GM12878 (cell line): ENCODE data around the gene TTR. TPM values are rescaled to one million over a fixed set of nuclear protein-coding genes. Genes with fewer than 3 reads are reported as not detected.

ENCODE experiments used
- ATAC-seq: fragments of 200-7000 bp; cut with Tn5 transposase; 3 replicates; pipeline ENCODE4 v1.9.1; 2020; ENCODE audit warnings: mild to moderate bottlenecking, moderate library complexity
- BruUV-seq: library from RNA; stranded (reverse); fragments of 400-500 nt; replicated peaks from 2 replicates; lab custom pipeline; 2021; lab: Mats Ljungman, UMichigan
- CTCF ChIA-PET: fragments of 300-600 bp; sonication (Branson Sonifier 250); formaldehyde crosslinking; extraction: SDS; loops from one replicate; lab custom pipeline; 2021; ENCODE audit warnings: inconsistent platforms; lab: Yijun Ruan, JAX
- POLR2A ChIA-PET: fragments of 350-600 bp; formaldehyde crosslinking; extraction: SDS; loops from one replicate; lab custom pipeline; 2021; ENCODE audit warnings: inconsistent platforms; lab: Charles Lee
- RAD21 ChIA-PET: fragments of 300-600 bp; sonication (Branson Sonifier 250); formaldehyde crosslinking; loops from one replicate; lab custom pipeline; 2023; ENCODE audit warnings: antibody characterized with exemption; ENCODE audit not compliant: unreplicated experiment; lab: Charles Lee
- SMC1A ChIA-PET: fragments of 300-600 bp; sonication (Branson Sonifier 250); formaldehyde crosslinking; loops from one replicate; lab custom pipeline; 2023; ENCODE audit not compliant: unreplicated experiment, uncharacterized antibody; lab: Charles Lee
- DNase-seq: peaks from one replicate; pipeline ENCODE4 v3.0.0-alpha.2; 2011; ENCODE audit warnings: low read depth, low spot score
- FAIRE-seq: peaks from 3 replicates; lab custom pipeline; 2011; peaks lifted over from hg19 to GRCh38; lab: Jason Lieb, UNC
- H2AFZ ChIP-seq: 2 replicates; pipeline ENCODE4 v1.6.0; 2011; ENCODE audit warnings: low read depth, low read length, control low read depth; ENCODE audit not compliant: control insufficient read depth
- H3K27ac ChIP-seq: 2 replicates; pipeline ENCODE4 v1.5.1; 2011; ENCODE audit warnings: control low read depth; ENCODE audit not compliant: control insufficient read depth, insufficient read depth
- H3K27me3 ChIP-seq, 2 experiments: replicated peaks in 1 of 2; 2 replicates each; pipeline versions ENCODE4 v1.6.0 to v1.6.1; 2011; ENCODE audit warnings: low read length in 1 of 2; ENCODE audit not compliant: control insufficient read depth in 2 of 2, insufficient read depth in 2 of 2
- H3K36me3 ChIP-seq, 2 experiments: 2 replicates each; pipeline ENCODE4 v1.5.1; 2011; ENCODE audit warnings: low read length in 1 of 2; ENCODE audit not compliant: control insufficient read depth in 2 of 2, insufficient read depth in 2 of 2
- H3K4me1 ChIP-seq: 2 replicates; pipeline ENCODE4 v1.6.1; 2011; ENCODE audit warnings: mild to moderate bottlenecking, low read length, moderate library complexity, mixed read lengths; ENCODE audit not compliant: control insufficient read depth, insufficient read depth
- H3K4me2 ChIP-seq: 2 replicates; pipeline ENCODE4 v1.6.0; 2011; ENCODE audit warnings: control low read depth; ENCODE audit not compliant: control insufficient read depth, insufficient read depth
- H3K4me3 ChIP-seq: fragments of 200-600 bp; sonication (generic); 2 replicates; pipeline ENCODE4 v1.5.1; 2016
- H3K79me2 ChIP-seq: 2 replicates; pipeline ENCODE4 v1.6.0; 2011; ENCODE audit warnings: low read length; ENCODE audit not compliant: control insufficient read depth, insufficient read depth
- H3K9ac ChIP-seq: 2 replicates; pipeline ENCODE4 v1.8.0; 2011; ENCODE audit warnings: low read length, control low read depth, mixed read lengths; ENCODE audit not compliant: control insufficient read depth, insufficient read depth
- H3K9me3 ChIP-seq: replicated peaks from 3 replicates; pipeline ENCODE4 v1.5.1; 2011; ENCODE audit warnings: mild to moderate bottlenecking, low read length; ENCODE audit not compliant: control insufficient read depth, insufficient read depth
- H4K20me1 ChIP-seq: 2 replicates; pipeline ENCODE4 v1.6.0; 2011; ENCODE audit not compliant: control insufficient read depth, insufficient read depth
- CEBPB ChIP-seq, 2 experiments: fragments of 150-350 bp in 1 of 2; IDR thresholded peaks; 2 replicates each; pipeline ENCODE4 v1.6.1; 2012 to 2014; ENCODE audit warnings: low read depth in 2 of 2, low read length in 2 of 2, borderline replicate concordance in 1 of 2, inconsistent platforms in 1 of 2
- EED ChIP-seq: sonication (generic); IDR thresholded peaks from 2 replicates; pipeline ENCODE4 v1.6.1; 2016; ENCODE audit warnings: antibody characterized with exemption, low read depth
- EP300 ChIP-seq, 2 experiments: fragments of 150-350 bp in 1 of 2; IDR thresholded peaks; 2 replicates each; pipeline ENCODE4 v1.6.1; 2011 to 2012; ENCODE audit warnings: low read depth in 2 of 2, low read length in 2 of 2, borderline replicate concordance in 1 of 2, improper control_type of control experiment in 1 of 2, inconsistent platforms in 1 of 2; ENCODE audit not compliant: control insufficient read depth in 1 of 2
- ESRRA ChIP-seq: IDR thresholded peaks from 2 replicates; pipeline ENCODE4 v1.6.1; 2012; ENCODE audit warnings: mild to moderate bottlenecking, low read length, improper control_type of control experiment
- HCFC1 ChIP-seq: fragments of 150-350 bp; IDR thresholded peaks from 2 replicates; pipeline ENCODE4 v1.6.1; 2014; ENCODE audit warnings: low read length
- JUND ChIP-seq: IDR thresholded peaks from 2 replicates; pipeline ENCODE4 v1.6.1; 2012; ENCODE audit warnings: low read depth, mild to moderate bottlenecking, low read length, improper control_type of control experiment, moderate library complexity
- MYC ChIP-seq: IDR thresholded peaks from 2 replicates; pipeline ENCODE4 v1.6.1; 2011; ENCODE audit warnings: mild to moderate bottlenecking, low read length, moderate library complexity, inconsistent platforms; ENCODE audit not compliant: insufficient read depth, insufficient replicate concordance, insufficient read length, severe bottlenecking
- NR2F1 ChIP-seq: fragments of 450-650 bp; conservative IDR thresholded peaks from 2 replicates; pipeline ENCODE4 v1.6.1; 2017; ENCODE audit warnings: mild to moderate bottlenecking
- PML ChIP-seq: IDR thresholded peaks from 2 replicates; pipeline ENCODE4 v1.6.1; 2012; ENCODE audit warnings: low read length, inconsistent platforms
- RCOR1 ChIP-seq: conservative IDR thresholded peaks from 2 replicates; pipeline ENCODE4 v1.6.1; 2012; ENCODE audit warnings: low read depth, low read length, improper control_type of control experiment
- SP1 ChIP-seq: IDR thresholded peaks from one replicate; pipeline ENCODE4 v1.6.1; 2011; ENCODE audit warnings: low read depth, low read length
- SREBF2 ChIP-seq: IDR thresholded peaks from 2 replicates; pipeline ENCODE4 v1.6.1; 2012; ENCODE audit warnings: mild to moderate bottlenecking, low read length
- ZNF207 ChIP-seq: fragments of 450-650 bp; IDR thresholded peaks from 2 replicates; pipeline ENCODE4 v1.6.1; 2014; ENCODE audit warnings: antibody characterized with exemption, mild to moderate bottlenecking, borderline replicate concordance
- WGBS: methylation state at CpG from one replicate; pipeline ENCODE4 v1.1.6; 2016; ENCODE audit warnings: low lambda C conversion rate; ENCODE audit not compliant: insufficient replicate concordance, insufficient coverage; ENCODE audit errors: missing lambda C conversion rate; 5-methylcytosine and 5-hydroxymethylcytosine counted together
- in situ Hi-C: fragments of 300-500 bp; cut with MboI; formaldehyde crosslinking; loops from 9 replicates; pipeline ENCODE4 v1.14.3; 2018; ENCODE audit warnings: mixed read lengths
- intact Hi-C: fragments of 100-400 bp; cut with micrococcal nuclease; formaldehyde crosslinking; loops from one replicate; pipeline ENCODE4 v1.14.2; 2022; ENCODE audit not compliant: unreplicated experiment
- polyA plus RNA-seq, 11 experiments: library from polyadenylated mRNA; depleted of rRNA in 4 of 11; unstranded in 6 of 11; stranded (reverse) in 5 of 11; fragments of >200 nt; fragmentation: Nextera tagmentation in 4 of 11; fragmentation: Illumina TruSeq in 1 of 11; extraction: Ambion mirVana in 4 of 11; extraction: Trizol in 1 of 11; gene quantifications; 1 replicate in 1 of 11; 2 replicates in 10 of 11; pipeline versions ENCODE4 v1.2.1 to v1.2.3, GENCODE V29; 2011 to 2016; ENCODE audit warnings: inconsistent platforms in 2 of 11, missing spikeins in 2 of 11, low read depth in 1 of 11
- total RNA-seq, 4 experiments: library from RNA; depleted of rRNA in 3 of 4; stranded (reverse); fragments of >200 nt in 3 of 4; fragmentation: Illumina TruSeq in 1 of 4; extraction: Trizol in 1 of 4; gene quantifications; 2 replicates each; pipeline versions ENCODE4 v1.2.1 to v1.2.3, GENCODE V29; 2013 to 2021
- TF ChIP-seq, protein P1 (sequence below): fragments of 450-650 bp; IDR thresholded peaks from 2 replicates; pipeline ENCODE4 v1.6.1; 2016; ENCODE audit warnings: mild to moderate bottlenecking, moderate library complexity, borderline replicate concordance

The TTR gene
- total and polyA plus RNA-seq, 10 of the 15 experiments (the other 5 are each of a cell fraction or from before 2014, with no cell fraction given) = 0.05 to 1.2 TPM; not detected in 8

DNA sequence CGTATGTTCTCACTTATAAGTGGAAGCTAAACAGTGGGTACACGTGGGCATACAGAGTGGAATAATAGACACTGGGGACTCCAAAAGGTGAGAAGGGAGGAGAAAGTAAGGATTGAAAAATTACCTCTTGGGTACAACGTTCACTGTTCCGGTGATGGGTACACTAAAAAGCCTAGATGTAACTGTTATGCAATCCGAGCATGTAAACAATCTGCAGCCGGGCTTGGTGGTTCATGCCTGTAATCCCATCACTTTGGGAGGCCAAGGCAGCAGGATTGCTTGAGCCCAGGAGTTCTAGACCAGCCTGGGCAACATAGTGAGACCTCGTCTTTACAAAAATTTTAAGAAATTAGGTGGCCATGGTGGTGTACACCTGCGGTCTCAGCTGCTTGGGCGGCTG lies 33.1 kb upstream of the TTR start:
- DNase-seq (no peak), FAIRE-seq (no peak), ATAC-seq (no peak)
- Histone ChIP-seq H3K4me3 (no peak overlapping the region), H3K79me2 (no peaks in the 10 kb centered on the region), H3K4me2 (no peak overlapping the region), H3K4me1 (no peaks in the 10 kb centered on the region), H3K27me3 (no peaks in the 10 kb centered on the region), H3K36me3 (no peaks in the 10 kb centered on the region), H3K9me3 (no peaks in the 10 kb centered on the region), H3K9ac (no peak overlapping the region), H2AFZ (no peak overlapping the region), H3K27ac (no peak overlapping the region), H4K20me1 (no peaks in the 10 kb centered on the region)
- in situ Hi-C loops (loop anchor here (5.0 to 10.0 kb wide), 3 partner anchors 134 to 264 kb away; no protein-coding TSS in a partner anchor), intact Hi-C loops (loop anchor here (5.0 to 10.0 kb wide), 4 partner anchors 399 to 986 kb away; no protein-coding TSS in a partner anchor)
- ChIA-PET CTCF (interaction anchor here (13.4 kb wide), 1 partner anchor 166 kb away, joined by 224 read pairs; no protein-coding TSS in a partner anchor), POLR2A (interaction anchor here (0.6 kb wide), 2 partner anchors 8 to 56 kb away, joined by 3 to 4 read pairs; no protein-coding TSS in a partner anchor), RAD21 (interaction anchor here (1.0 to 1.3 kb wide), 2 partner anchors 100 to 164 kb away, joined by 4 read pairs; no protein-coding TSS in a partner anchor), SMC1A (interaction anchor here (7.7 kb wide), 1 partner anchor 134 kb away, joined by 53 read pairs; no protein-coding TSS in a partner anchor)
- WGBS = 54% methylated on average over 8 of the region's 9 CpGs
- no TSS peak for BruUV-seq
- TF ChIP-seq SP1 = no peak
- TF ChIP-seq EP300 (IDR thresholded peaks at IDR 0.05; ENCODE audit: borderline replicate concordance in 1 of 2, control insufficient read depth in 1 of 2, low read depth in 2 of 2, low read length in 2 of 2) = no peak

DNA sequence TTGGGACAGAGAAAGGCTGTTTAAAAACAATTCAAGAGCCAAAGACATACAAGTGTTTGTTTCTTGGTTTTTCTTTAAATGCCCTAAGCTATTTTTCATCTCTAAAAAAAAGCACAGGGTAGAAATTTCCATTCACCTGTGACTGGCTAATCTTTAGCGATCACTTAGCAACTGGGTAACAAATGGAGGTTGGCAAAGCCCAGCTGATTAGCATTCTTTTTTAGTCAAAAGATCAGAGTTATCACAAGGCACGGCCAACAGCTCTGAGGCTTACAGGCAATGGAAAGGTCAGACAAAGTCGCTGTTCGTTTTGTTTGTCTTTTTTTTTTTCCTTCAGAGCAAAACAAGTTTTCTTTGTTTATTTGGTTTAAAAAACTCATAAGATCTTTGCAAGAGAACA lies 29.0 kb upstream of the TTR start:
- Histone ChIP-seq H3K27me3 (no peaks in the 10 kb centered on the region), H4K20me1 (no peaks in the 10 kb centered on the region), H3K79me2 (no peaks in the 10 kb centered on the region), H3K36me3 (no peaks in the 10 kb centered on the region), H3K9ac (no peak overlapping the region), H2AFZ (no peak overlapping the region), H3K9me3 (no peaks in the 10 kb centered on the region), H3K4me1 (no peaks in the 10 kb centered on the region), H3K4me3 (no peak overlapping the region), H3K4me2 (no peak overlapping the region), H3K27ac (no peak overlapping the region)
- ATAC-seq (no peak), DNase-seq (no peak), FAIRE-seq (no peak)
- intact Hi-C loops = no loop called here
- 65% methylated on average over 4 of the region's 4 CpGs for WGBS
- in situ Hi-C loops = no loop called here
- no TSS peak for BruUV-seq
- ChIA-PET SMC1A (interaction anchor here (0.7 to 5.6 kb wide), 24 partner anchors 10 to 590 kb away, joined by 3 to 87 read pairs (median 4); no protein-coding TSS in a partner anchor), RAD21 (interaction anchor here (0.7 to 3.5 kb wide), 14 partner anchors 10 to 1281 kb away, joined by 3 to 21 read pairs (median 4); no protein-coding TSS in a partner anchor), POLR2A (no interaction called here), CTCF (interaction anchor here (0.7 to 13.4 kb wide), 27 partner anchors 10 to 588 kb away, joined by 3 to 224 read pairs (median 4); no protein-coding TSS in a partner anchor)
- TF ChIP-seq MYC (no peak), RCOR1 (no peak), SREBF2 (no peak), NR2F1 (no peak), JUND (no peak), EED (no peak), ESRRA (no peak), CEBPB (IDR thresholded peaks at IDR 0.05; ENCODE audit: borderline replicate concordance in 1 of 2, low read depth in 2 of 2, low read length in 2 of 2) (no peak), HCFC1 (no peak), ZNF207 (no peak), PML (no peak)
- TF ChIP-seq, protein P1, sequence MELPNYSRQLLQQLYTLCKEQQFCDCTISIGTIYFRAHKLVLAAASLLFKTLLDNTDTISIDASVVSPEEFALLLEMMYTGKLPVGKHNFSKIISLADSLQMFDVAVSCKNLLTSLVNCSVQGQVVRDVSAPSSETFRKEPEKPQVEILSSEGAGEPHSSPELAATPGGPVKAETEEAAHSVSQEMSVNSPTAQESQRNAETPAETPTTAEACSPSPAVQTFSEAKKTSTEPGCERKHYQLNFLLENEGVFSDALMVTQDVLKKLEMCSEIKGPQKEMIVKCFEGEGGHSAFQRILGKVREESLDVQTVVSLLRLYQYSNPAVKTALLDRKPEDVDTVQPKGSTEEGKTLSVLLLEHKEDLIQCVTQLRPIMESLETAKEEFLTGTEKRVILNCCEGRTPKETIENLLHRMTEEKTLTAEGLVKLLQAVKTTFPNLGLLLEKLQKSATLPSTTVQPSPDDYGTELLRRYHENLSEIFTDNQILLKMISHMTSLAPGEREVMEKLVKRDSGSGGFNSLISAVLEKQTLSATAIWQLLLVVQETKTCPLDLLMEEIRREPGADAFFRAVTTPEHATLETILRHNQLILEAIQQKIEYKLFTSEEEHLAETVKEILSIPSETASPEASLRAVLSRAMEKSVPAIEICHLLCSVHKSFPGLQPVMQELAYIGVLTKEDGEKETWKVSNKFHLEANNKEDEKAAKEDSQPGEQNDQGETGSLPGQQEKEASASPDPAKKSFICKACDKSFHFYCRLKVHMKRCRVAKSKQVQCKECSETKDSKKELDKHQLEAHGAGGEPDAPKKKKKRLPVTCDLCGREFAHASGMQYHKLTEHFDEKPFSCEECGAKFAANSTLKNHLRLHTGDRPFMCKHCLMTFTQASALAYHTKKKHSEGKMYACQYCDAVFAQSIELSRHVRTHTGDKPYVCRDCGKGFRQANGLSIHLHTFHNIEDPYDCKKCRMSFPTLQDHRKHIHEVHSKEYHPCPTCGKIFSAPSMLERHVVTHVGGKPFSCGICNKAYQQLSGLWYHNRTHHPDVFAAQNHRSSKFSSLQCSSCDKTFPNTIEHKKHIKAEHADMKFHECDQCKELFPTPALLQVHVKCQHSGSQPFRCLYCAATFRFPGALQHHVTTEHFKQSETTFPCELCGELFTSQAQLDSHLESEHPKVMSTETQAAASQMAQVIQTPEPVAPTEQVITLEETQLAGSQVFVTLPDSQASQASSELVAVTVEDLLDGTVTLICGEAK = no peak
